ENCODE results near the gene MAB21L4. TPM values are rescaled to one million over a fixed set of nuclear protein-coding genes. Genes with fewer than 3 reads are reported as not detected.

MAB21L4 gene
- total RNA-seq, 1 donor from 2014 or later = not detected

GRCh38 chr2:240873805-240874714, 21.9 kb downstream of the MAB21L4 start:
- DNase-seq (ENCODE audit: low spot score) = no peak
- TF ChIP-seq, protein P1, sequence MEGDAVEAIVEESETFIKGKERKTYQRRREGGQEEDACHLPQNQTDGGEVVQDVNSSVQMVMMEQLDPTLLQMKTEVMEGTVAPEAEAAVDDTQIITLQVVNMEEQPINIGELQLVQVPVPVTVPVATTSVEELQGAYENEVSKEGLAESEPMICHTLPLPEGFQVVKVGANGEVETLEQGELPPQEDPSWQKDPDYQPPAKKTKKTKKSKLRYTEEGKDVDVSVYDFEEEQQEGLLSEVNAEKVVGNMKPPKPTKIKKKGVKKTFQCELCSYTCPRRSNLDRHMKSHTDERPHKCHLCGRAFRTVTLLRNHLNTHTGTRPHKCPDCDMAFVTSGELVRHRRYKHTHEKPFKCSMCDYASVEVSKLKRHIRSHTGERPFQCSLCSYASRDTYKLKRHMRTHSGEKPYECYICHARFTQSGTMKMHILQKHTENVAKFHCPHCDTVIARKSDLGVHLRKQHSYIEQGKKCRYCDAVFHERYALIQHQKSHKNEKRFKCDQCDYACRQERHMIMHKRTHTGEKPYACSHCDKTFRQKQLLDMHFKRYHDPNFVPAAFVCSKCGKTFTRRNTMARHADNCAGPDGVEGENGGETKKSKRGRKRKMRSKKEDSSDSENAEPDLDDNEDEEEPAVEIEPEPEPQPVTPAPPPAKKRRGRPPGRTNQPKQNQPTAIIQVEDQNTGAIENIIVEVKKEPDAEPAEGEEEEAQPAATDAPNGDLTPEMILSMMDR (IDR thresholded peaks at IDR 0.05; ENCODE audit: unreplicated experiment) = no peak
- Mint-ChIP-seq H3K9me3 (ENCODE audit: unreplicated experiment) (no peaks in the 10 kb centered on the region), H3K27ac (ENCODE audit: unreplicated experiment) (no peak overlapping the region), H3K4me3 (ENCODE audit: unreplicated experiment) (no peak overlapping the region), H3K36me3 (ENCODE audit: low read depth, unreplicated experiment) (no peaks in the 10 kb centered on the region), H3K27me3 (ENCODE audit: unreplicated experiment) (peaks cover 5% of the 10 kb centered on the region), H3K4me1 (ENCODE audit: unreplicated experiment) (no peaks in the 10 kb centered on the region)

DNA sequence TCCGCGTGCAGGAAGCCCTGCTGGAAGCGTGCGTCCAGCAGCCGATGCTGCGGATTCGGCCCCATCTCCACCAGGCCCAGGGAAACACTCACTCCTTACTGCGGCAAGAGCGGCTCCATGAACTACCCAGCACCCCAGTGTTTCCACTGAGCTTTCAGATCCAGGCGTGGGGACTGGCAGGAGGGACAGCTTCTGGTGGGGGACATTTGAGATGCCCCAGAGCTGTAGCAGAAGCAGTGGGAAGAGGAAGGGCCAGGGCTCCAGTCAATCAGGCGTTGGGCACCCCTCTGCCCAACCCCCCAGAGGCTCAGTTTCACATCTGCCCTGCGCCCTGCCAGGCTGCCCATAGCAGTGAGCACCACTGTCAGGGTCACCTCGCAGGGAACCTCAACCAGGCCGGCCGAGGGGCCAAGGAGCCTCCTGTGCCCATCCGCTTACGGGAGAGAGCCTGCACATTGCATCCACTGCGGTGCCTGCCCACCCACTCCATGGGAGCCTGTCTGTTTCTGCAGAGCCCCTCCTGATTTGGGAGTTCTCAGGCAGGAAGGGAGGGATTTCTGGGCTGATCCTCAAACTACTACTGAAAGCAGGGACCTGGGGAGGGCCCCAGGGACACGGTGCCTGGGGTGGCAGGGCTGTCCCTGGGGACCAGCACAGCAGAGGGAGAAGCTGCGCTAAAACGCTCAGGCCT, 22.7 kb downstream of the MAB21L4 start:
- DNase-seq (ENCODE audit: low spot score) = no peak
- H3K27ac Mint-ChIP-seq (ENCODE audit: unreplicated experiment) = no peak overlapping the region
- H3K4me3 Mint-ChIP-seq (ENCODE audit: unreplicated experiment) = no peak overlapping the region
- H3K36me3 Mint-ChIP-seq (ENCODE audit: low read depth, unreplicated experiment) = no peaks in the 10 kb centered on the region
- peaks cover 5% of the 10 kb centered on the region for H3K27me3 Mint-ChIP-seq (ENCODE audit: unreplicated experiment)
- H3K9me3 Mint-ChIP-seq (ENCODE audit: unreplicated experiment) = no peaks in the 10 kb centered on the region
- no peaks in the 10 kb centered on the region for H3K4me1 Mint-ChIP-seq (ENCODE audit: unreplicated experiment)
- TF ChIP-seq, protein P1 (IDR thresholded peaks at IDR 0.05; ENCODE audit: unreplicated experiment) = no peak

DNA sequence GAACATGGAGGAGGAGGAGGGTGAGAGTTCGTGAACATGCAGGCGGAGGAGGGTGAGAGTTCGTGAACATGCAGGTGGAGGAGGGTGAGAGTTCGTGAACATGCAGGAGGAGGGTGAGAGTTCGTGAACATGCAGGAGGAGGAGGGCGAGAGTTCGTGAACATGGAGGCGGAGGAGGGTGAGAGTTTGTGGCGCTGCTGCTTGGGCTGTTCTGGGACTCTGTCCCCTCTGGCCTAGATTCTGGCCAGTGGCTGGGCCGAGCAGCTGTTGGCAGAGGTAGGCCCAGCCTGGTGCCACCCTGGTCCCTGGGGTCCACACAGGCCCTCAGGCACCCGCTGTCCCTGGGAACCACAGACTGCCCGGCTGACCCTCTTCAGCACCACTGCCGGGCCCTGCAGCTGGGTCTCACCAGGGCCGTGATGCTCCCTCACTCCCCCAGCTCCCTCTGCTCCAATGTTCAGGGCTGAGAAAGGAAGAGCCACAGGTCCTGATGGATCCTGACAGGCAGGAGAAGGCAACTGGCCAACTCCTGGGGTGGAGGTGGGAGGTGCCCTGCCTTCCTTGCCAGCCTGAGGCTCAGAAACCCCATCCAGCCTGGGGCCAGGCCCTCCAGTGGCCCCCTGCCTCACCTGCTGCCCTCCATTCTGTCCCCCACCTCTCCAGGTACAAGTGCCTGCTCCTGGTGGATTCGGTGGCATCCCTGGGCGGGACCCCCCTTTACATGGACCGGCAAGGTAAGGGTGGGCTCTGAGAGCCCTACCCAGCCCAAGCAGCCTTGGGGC, 23.4 kb downstream of the MAB21L4 start:
- Mint-ChIP-seq H3K27me3 (ENCODE audit: unreplicated experiment) (peaks cover 5% of the 10 kb centered on the region), H3K36me3 (ENCODE audit: low read depth, unreplicated experiment) (no peaks in the 10 kb centered on the region), H3K9me3 (ENCODE audit: unreplicated experiment) (no peaks in the 10 kb centered on the region), H3K4me1 (ENCODE audit: unreplicated experiment) (no peaks in the 10 kb centered on the region), H3K4me3 (ENCODE audit: unreplicated experiment) (no peak overlapping the region), H3K27ac (ENCODE audit: unreplicated experiment) (no peak overlapping the region)
- TF ChIP-seq, protein P1 (IDR thresholded peaks at IDR 0.05; ENCODE audit: unreplicated experiment) = no peak
- DNase-seq (ENCODE audit: low spot score) = no peak

DNA sequence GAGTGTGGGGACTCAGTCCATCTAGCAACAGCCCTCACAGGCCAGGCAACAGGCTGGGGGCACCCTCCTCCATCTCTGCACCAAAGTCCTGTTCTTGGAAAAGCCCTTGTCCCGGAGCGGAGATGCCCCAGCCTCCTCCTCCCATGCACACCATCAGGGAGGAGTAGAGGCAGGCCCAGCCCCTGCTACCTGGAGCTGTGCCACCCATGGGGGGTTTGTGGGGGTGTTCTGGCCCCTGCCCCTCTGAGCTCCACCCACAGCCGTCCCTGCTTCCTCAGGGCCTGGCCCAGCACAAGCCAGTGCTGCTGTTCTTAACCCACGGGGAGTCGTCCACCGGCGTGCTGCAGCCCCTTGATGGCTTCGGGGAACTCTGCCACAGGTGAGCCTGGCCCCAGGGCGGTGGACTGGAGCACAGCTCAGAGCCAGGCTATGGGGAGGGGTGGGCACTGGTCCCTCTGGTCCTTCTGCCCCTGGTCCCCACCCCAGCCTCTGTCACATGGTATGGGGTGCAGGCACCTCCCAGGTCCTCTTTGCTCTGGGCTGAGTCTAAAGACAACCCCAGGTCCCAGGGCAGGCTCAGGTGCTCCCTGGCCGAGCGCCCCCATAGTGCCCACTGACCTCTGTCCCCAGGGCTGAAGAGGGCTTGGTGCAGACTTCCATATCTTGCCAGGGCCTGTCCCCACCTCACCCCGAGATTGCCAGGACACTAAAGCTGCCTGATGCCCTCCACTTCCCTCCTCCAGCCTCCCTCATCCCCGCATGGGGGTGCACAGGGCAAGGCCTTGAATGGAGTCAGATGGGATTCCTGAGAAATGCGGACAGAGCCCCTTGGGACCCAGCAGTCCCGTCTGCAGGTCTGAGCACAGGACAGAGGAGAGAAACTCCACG, 24.6 kb downstream of the MAB21L4 start:
- no peak overlapping the region for H3K4me3 Mint-ChIP-seq (ENCODE audit: unreplicated experiment)
- no peak for DNase-seq (ENCODE audit: low spot score)
- no peaks in the 10 kb centered on the region for H3K9me3 Mint-ChIP-seq (ENCODE audit: unreplicated experiment)
- peaks cover 5% of the 10 kb centered on the region for H3K27me3 Mint-ChIP-seq (ENCODE audit: unreplicated experiment)
- H3K36me3 Mint-ChIP-seq (ENCODE audit: low read depth, unreplicated experiment) = no peaks in the 10 kb centered on the region
- TF ChIP-seq, protein P1 (IDR thresholded peaks at IDR 0.05; ENCODE audit: unreplicated experiment) = no peak
- H3K27ac Mint-ChIP-seq (ENCODE audit: unreplicated experiment) = no peak overlapping the region
- no peaks in the 10 kb centered on the region for H3K4me1 Mint-ChIP-seq (ENCODE audit: unreplicated experiment)

Measured in endothelial cell (in vitro differentiated cells).